ENCODE results near the gene TBX4.

The TBX4 gene

GRCh38 chr17:61408151-61409041 lies 43.8 kb upstream of the TBX4 start:
- FAIRE-seq, result no peak
- DNase-seq (ENCODE audit: insufficient read length), result no peak

GRCh38 chr17:61409301-61410112 lies 42.7 kb upstream of the TBX4 start:
- DNase-seq (ENCODE audit: insufficient read length) (peak; percentile 56), FAIRE-seq (no peak)
- TF ChIP-seq TAF1 (IDR thresholded peaks at IDR 0.05; ENCODE audit: borderline replicate concordance, low read depth, low read length) (no peak), POLR2AphosphoS5 (IDR thresholded peaks at IDR 0.05; ENCODE audit: low read depth, low read length) (no peak), POLR2A (IDR thresholded peaks at IDR 0.05; ENCODE audit: low read depth, low read length) (no peak)

More at GRCh38 chr17:61408151-61409041, 43.8 kb upstream of the TBX4 start:
- no peak for TF ChIP-seq POLR2AphosphoS5 (IDR thresholded peaks at IDR 0.05; ENCODE audit: low read depth, low read length)
- TF ChIP-seq TAF1 (IDR thresholded peaks at IDR 0.05; ENCODE audit: borderline replicate concordance, low read depth, low read length), result no peak
- TF ChIP-seq POLR2A (IDR thresholded peaks at IDR 0.05; ENCODE audit: low read depth, low read length), result no peak

DNA sequence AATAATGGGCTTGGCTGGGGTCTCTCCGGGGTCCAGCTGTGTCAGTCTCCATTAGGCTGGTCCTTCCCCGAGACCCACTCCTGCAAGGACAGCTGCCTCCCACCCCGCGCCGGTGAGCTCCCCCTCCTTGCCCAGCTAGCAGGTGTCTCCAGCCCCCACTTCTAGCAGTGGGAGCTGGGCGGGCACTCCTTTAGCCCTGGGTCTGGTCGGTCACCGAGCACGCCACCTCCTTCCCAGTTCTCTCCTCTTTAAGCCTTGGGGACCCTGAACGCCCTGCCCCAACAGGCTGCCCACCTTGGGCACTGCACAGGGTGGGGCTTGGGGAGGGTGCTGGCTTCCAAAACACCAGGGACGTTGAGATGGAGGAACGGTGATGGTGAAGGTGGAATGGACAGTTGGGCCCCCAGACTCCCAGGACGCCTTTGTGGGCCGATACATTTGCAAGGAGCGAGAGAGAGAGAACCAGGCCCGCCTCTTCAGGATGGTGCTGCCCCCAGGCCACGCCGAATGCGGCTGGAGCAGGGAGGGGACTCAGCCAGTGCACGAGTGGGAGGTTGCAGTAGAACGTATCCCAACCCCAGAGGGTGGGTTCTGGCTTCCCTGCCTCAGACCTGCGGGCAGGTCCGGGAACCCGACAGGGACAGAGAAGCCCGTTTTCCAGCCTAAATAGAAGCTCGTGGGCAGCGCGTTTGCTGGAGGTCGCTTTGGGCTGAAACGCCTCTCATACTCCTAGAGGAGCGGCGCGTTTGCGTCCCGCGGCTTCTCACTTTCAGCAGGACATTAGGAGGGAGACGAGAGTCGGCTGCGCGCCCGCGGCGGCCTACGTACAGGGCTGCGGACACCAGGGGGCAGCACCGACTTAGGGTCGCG lies 41.8 kb upstream of the TBX4 start:
- peak; percentile 58 for DNase-seq (ENCODE audit: insufficient read length)
- FAIRE-seq, result no peak
- TF ChIP-seq POLR2AphosphoS5 (IDR thresholded peaks at IDR 0.05; ENCODE audit: low read depth, low read length), result no peak
- no peak for TF ChIP-seq POLR2A (IDR thresholded peaks at IDR 0.05; ENCODE audit: low read depth, low read length)
- TF ChIP-seq TAF1 (IDR thresholded peaks at IDR 0.05; ENCODE audit: borderline replicate concordance, low read depth, low read length), result no peak

GRCh38 chr17:61411011-61411260 lies 41.3 kb upstream of the TBX4 start:
- DNase-seq (ENCODE audit: insufficient read length) (no peak), FAIRE-seq (no peak)
- no peak for TF ChIP-seq POLR2A (IDR thresholded peaks at IDR 0.05; ENCODE audit: low read depth, low read length)
- TF ChIP-seq POLR2AphosphoS5 (IDR thresholded peaks at IDR 0.05; ENCODE audit: low read depth, low read length), result no peak
- TF ChIP-seq TAF1 (IDR thresholded peaks at IDR 0.05; ENCODE audit: borderline replicate concordance, low read depth, low read length), result no peak

DNA sequence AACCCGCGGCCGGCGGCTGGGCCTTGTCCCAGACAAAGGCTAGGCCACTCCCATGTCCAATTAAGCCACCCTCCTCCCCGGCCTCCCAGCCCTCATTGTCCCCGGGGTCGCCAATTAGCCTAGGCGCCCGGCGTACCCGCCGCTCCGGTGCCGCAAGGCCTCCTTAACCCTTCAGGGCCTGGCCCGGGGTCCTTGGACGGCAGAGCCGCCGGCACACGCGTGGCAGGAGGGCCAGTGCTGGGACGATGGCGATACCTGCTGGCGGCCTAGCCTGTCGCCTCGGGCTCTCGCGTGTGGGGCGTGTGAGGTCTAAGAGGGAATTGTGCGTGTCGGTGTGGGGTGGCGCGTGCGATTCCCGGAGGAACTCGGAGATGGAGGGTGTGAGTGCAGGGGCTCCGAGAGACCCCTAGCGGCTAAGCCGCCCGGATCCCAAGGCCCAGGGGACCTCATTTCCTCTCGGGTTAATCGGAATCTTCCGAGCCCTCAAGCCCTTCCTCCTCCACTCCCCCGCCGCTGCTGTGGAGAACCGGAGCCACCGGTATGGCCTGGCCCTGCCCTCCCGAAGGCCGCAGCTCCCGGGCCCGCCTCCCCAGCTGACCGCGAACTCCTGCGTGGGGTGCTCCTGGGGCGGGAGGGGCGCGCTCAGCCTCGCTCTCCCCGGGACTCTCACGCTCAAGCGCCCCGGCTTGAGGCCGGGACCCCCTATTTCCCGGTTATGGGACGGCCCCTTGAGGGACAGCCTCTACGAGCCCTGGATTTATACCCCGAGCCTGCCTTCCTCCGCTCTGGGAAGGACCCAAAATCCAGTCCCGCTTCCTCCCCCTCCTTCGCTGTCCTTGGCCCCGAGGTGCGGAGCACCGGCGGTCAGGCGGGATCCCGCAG lies 40.7 kb upstream of the TBX4 start:
- DNase-seq (ENCODE audit: insufficient read length) (peak; percentile 32), FAIRE-seq (no peak)
- TF ChIP-seq TAF1 (IDR thresholded peaks at IDR 0.05; ENCODE audit: borderline replicate concordance, low read depth, low read length) (no peak), POLR2AphosphoS5 (IDR thresholded peaks at IDR 0.05; ENCODE audit: low read depth, low read length) (no peak), POLR2A (IDR thresholded peaks at IDR 0.05; ENCODE audit: low read depth, low read length) (no peak)

GRCh38 chr17:61412143-61412859 lies 39.9 kb upstream of the TBX4 start:
- peak; percentile 67 for FAIRE-seq
- TF ChIP-seq TAF1 (IDR thresholded peaks at IDR 0.05; ENCODE audit: borderline replicate concordance, low read depth, low read length) (no peak), POLR2AphosphoS5 (IDR thresholded peaks at IDR 0.05; ENCODE audit: low read depth, low read length) (no peak), POLR2A (IDR thresholded peaks at IDR 0.05; ENCODE audit: low read depth, low read length) (no peak)
- DNase-seq (ENCODE audit: insufficient read length), result peak; percentile 93

- FAIRE-seq (no peak), DNase-seq (ENCODE audit: insufficient read length) (no peak)
- no peak for TF ChIP-seq POLR2AphosphoS5 (IDR thresholded peaks at IDR 0.05; ENCODE audit: low read depth, low read length)
- no peak for TF ChIP-seq POLR2A (IDR thresholded peaks at IDR 0.05; ENCODE audit: low read depth, low read length)
- no peak for TF ChIP-seq TAF1 (IDR thresholded peaks at IDR 0.05; ENCODE audit: borderline replicate concordance, low read depth, low read length)
Observed at GRCh38 chr17:61412860-61413660, 39.2 kb upstream of the TBX4 start.

DNA sequence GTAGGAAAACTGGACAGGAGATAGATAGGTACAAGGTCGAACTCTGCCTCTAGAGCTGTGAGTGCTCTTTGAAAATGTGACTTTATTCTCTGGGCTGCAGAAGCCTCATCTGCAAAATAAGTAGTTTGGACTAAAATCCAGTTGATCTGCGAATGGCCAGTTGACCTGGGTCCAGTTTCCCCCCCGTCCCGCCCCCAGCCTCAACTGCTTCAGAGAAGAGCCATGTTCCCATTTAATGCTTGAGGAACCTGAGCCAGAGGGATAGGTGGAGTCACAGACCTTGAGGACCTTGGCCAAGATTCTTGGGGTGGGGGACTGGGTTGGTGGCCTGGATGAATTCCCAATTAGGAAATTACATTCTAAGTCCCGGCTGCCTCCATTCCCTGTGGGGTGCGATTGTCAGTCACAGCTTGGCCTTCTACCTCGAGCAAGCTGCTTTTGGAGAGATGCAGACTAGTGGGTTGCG lies 38.5 kb upstream of the TBX4 start:
- no peak for FAIRE-seq
- no peak for DNase-seq (ENCODE audit: insufficient read length)
- TF ChIP-seq POLR2AphosphoS5 (IDR thresholded peaks at IDR 0.05; ENCODE audit: low read depth, low read length) (no peak), TAF1 (IDR thresholded peaks at IDR 0.05; ENCODE audit: borderline replicate concordance, low read depth, low read length) (no peak), POLR2A (IDR thresholded peaks at IDR 0.05; ENCODE audit: low read depth, low read length) (no peak)
